Measurements from ENCODE around the gene ZNHIT3.

GRCh38 chr17:36542755-36543154 is 56.3 kb downstream of the ZNHIT3 start:
- TF ChIP-seq, protein P1, sequence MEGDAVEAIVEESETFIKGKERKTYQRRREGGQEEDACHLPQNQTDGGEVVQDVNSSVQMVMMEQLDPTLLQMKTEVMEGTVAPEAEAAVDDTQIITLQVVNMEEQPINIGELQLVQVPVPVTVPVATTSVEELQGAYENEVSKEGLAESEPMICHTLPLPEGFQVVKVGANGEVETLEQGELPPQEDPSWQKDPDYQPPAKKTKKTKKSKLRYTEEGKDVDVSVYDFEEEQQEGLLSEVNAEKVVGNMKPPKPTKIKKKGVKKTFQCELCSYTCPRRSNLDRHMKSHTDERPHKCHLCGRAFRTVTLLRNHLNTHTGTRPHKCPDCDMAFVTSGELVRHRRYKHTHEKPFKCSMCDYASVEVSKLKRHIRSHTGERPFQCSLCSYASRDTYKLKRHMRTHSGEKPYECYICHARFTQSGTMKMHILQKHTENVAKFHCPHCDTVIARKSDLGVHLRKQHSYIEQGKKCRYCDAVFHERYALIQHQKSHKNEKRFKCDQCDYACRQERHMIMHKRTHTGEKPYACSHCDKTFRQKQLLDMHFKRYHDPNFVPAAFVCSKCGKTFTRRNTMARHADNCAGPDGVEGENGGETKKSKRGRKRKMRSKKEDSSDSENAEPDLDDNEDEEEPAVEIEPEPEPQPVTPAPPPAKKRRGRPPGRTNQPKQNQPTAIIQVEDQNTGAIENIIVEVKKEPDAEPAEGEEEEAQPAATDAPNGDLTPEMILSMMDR (IDR thresholded peaks at IDR 0.05) = no peak
- TF ChIP-seq POLR2AphosphoS5 (IDR thresholded peaks at IDR 0.05) = no peak

Measured in suprapubic skin (tissue), 3 donors.